HG03565 (cell line): ENCODE results near the gene SAMD4A.
A peak's percentile ranks its signal among the peaks of the same experiment; 100 is the strongest.
"Not testable (repeated sequence)": the region's sequence is repeated elsewhere in the genome, so short reads cannot be mapped to it uniquely, and the experiment has no call there.

Source experiments
- ATAC-seq: cut with Tn5 transposase; IDR thresholded peaks from one replicate; pipeline ENCODE4 v1.9.1; 2021; ENCODE audit warnings: mild to moderate bottlenecking, moderate library complexity; ENCODE audit not compliant: unreplicated experiment

SAMD4A gene

DNA sequence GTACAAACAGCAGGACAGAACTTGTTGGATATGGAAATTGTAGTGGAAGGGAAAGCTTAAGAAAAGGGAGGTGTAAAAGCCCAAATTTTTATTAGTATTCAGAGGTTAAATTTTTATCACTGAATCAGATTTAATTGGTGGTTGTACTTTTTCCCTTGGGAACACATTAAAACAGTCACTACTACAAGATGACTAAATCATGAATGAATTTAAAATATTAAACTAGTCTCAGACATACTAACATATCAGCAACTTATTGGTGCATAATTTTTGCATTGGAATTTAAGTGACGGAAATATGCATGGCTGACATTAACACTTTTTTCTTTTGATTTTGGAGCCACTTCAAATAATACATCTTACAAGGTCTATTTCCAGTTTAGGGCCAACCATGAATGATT lies 27.6 kb downstream of the SAMD4A start:
- ATAC-seq, result no peak

- ATAC-seq, result no peak
These were observed 31.0 kb downstream of the SAMD4A start for GRCh38 chr14:54597795-54598443.

DNA sequence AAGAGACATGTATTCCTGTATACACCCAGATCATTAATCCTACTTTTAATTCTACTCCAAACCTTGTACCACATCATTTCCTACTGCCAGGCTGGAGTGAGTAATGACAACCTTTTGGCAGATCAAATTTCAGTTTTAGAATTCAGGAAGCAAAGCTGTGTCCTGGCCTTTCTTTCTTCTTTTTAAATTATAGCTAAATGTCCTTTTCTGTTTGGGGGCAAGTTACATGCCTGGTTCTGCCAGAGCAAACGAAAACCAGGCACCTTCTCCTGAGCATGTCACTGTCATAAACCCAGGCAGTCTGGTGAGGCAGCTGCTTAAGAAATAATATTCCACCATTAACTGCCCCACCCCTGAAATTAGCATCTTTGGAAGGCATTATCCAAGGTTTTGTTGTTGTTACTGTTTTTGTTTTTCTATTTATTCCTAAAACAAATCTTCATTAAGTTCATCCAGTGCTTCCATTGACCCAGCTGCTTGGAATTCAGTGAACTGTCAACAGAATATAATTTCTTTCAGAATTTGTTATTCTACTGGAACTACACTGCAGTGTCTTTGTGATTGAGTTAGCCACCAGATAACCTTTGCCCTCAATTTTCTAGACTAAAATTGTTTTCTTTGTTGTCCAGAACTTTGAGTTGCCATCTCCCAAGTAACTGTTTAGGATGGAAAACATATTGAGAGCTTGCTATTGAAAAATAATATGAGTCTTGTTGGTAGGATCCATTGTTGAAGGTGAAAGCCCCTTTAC lies 33.2 kb downstream of the SAMD4A start:
- no peak for ATAC-seq

- ATAC-seq, result no peak
These were observed 33.8 kb downstream of the SAMD4A start for GRCh38 chr14:54600717-54601109.

- ATAC-seq, result no peak
These were observed 36.4 kb downstream of the SAMD4A start for GRCh38 chr14:54603362-54603761.

GRCh38 chr14:54606178-54606577 lies 39.2 kb downstream of the SAMD4A start:
- ATAC-seq, result no peak

- ATAC-seq, result no peak
These were observed 39.8 kb downstream of the SAMD4A start for GRCh38 chr14:54606631-54607133.

GRCh38 chr14:54609576-54609975 lies 42.6 kb downstream of the SAMD4A start:
- no peak for ATAC-seq

GRCh38 chr14:54610051-54610977 lies 43.4 kb downstream of the SAMD4A start:
- no peak for ATAC-seq

- ATAC-seq, result no peak
These were observed 47.4 kb downstream of the SAMD4A start for GRCh38 chr14:54614296-54614695.

GRCh38 chr14:54617467-54617866 lies 50.5 kb downstream of the SAMD4A start:
- no peak for ATAC-seq

- ATAC-seq, result no peak
These were observed 54.8 kb downstream of the SAMD4A start for GRCh38 chr14:54621686-54622085.

GRCh38 chr14:54622192-54622958 lies 55.4 kb downstream of the SAMD4A start:
- peak; percentile 92 for ATAC-seq

DNA sequence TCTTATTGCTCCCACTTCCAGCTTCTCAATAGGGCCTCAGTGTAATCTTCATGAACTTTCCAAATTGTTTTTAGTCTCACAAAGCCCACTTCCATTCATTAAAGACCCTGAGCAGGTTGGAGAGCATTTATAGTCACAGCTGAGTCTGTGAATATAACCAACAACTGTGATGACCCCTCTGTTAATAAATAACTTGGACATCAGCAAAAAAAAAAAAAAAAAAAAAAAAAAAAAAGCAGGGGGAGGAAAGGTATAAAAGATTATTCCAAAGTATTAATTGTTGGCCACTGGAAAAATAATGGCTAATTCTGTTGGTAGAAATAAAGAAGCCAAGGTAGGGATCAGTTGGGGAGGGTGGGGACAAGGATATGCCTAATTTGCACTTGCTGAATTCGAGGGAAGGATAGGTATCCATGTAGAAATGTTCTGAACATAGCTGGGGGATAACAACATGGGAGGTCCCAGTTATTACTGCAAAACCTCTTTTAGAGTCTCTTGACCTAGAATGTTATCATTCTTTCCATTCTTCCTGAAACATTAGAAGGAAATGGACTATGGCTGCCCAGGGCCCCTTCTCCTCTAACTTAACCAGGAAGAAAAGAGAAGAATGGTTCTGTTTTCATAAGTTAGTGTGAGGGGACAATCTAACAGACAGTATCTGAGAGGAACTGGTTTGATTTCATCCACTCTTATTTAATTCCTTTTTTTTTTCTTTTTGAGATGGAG lies 56.5 kb downstream of the SAMD4A start:
- ATAC-seq, result no peak

- not testable (repeated sequence) for ATAC-seq
These were observed 57.1 kb downstream of the SAMD4A start for GRCh38 chr14:54624005-54624358.

GRCh38 chr14:54625112-54625511 lies 58.2 kb downstream of the SAMD4A start:
- no peak for ATAC-seq

GRCh38 chr14:54627219-54627539 lies 60.3 kb downstream of the SAMD4A start:
- ATAC-seq, result no peak

DNA sequence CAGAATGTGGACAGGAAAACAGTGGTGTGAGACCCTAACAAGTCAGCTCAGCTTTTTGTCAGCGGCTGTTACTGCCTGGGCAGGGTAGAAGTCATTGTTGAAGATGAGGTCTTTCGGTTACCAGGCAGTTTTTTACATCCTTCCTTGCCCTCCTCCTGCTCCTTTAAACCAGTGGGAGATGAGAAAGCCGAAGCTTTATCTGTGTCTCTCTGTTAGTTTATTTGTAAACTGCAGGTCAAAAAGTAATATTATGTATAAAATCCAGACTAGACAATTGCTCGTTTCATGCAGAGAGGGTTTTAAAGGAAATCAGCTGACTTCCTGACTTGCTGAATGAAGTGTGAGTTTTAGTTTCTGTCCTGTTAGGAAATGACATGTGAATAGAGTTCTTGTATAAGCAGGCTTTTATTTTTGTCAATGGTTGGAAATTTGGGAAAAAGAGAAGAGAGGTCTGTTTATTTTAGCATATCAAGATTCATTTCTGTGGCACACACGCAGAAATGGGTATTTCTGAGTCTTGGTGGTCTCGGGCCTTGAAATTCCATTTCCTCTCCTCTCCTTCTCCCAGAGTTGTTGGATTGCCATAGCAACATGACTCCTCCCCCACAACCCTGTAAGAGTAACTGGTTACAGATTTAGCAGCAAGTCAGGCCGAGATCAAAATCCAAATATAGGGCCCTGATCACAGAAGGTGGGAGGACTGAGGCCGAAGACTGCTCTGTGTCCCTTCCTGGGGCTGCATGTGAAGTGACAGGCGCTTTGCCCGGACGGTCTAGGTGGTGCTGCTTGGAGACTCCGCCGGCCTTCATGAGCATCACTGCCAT lies 60.8 kb downstream of the SAMD4A start:
- ATAC-seq, result peak; percentile 62

DNA sequence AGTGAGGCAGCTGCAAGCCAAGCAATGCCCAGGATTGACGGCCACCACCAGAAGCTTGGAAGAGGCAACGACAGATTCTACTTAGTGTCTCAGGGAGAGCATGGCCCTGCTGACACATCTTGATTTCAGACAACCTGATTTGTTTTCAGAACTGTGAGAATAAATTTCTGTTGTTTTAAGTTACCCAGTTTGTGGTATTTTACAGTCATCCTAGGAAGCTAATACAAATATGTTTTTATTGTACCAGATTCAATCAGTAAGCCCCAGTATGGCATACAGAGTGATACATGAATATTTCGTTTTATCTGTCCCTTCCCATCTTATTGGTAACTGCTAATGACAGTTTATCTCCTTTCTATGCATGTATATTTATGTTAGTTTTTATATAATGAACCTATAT lies 62.3 kb downstream of the SAMD4A start:
- ATAC-seq, result no peak
